Mammary epithelial cell (primary cell): ENCODE results near the gene CPED1.

ENCODE experiments used
- EZH2 ChIP-seq: IDR thresholded peaks from 2 replicates; pipeline ENCODE4 v1.6.1; 2012; ENCODE audit warnings: low read length, inconsistent platforms, borderline replicate concordance
- TF ChIP-seq, protein P1 (sequence below), 2 donors: IDR thresholded peaks in 1 of 2; conservative IDR thresholded peaks in 1 of 2; 2 replicates each; pipeline ENCODE4 v1.5.1; 2011 to 2012; ENCODE audit warnings: inconsistent platforms in 2 of 2, low read length in 2 of 2, mild to moderate bottlenecking in 2 of 2, control low read depth in 1 of 2, low read depth in 1 of 2; ENCODE audit not compliant: insufficient read depth in 1 of 2; ENCODE audit errors: extremely low read depth in 1 of 2

DNA sequence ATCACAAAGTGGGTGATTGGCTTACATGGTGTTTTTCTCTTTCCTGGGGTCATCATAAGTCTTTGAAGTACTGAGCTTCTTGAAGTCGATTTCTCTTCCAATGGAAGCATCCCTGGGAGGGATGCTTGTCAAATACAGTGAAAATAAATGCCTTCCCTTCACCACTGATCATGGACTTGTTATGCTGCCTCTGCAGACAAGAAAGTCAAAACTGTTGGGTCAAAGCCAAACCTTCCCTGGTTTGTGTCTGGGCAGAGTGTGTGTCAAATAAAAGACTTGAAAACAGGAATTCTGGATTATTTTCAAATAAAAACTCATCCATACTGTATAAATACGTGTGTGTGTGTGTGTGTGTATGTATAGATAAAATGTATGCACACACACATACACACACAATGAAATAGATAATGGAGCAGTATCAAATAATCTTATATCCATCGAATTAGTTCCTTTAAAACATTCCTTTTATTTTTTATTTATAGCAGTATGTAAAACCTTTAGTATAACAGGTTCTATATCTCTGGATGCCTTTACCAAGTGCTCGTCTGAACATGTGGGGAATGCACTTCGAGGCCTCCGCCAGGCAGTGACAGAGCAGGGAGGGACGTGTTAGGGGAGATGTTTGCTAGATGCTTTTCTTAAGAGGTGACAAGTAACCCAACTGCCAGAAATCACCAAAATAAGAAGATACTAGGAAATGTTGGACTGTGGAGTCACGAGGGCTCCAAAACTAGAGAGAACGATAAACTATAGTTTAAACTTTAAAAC, 313.1 kb downstream of the CPED1 start:
- TF ChIP-seq, protein P1, sequence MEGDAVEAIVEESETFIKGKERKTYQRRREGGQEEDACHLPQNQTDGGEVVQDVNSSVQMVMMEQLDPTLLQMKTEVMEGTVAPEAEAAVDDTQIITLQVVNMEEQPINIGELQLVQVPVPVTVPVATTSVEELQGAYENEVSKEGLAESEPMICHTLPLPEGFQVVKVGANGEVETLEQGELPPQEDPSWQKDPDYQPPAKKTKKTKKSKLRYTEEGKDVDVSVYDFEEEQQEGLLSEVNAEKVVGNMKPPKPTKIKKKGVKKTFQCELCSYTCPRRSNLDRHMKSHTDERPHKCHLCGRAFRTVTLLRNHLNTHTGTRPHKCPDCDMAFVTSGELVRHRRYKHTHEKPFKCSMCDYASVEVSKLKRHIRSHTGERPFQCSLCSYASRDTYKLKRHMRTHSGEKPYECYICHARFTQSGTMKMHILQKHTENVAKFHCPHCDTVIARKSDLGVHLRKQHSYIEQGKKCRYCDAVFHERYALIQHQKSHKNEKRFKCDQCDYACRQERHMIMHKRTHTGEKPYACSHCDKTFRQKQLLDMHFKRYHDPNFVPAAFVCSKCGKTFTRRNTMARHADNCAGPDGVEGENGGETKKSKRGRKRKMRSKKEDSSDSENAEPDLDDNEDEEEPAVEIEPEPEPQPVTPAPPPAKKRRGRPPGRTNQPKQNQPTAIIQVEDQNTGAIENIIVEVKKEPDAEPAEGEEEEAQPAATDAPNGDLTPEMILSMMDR (conservative IDR thresholded peaks at IDR 0.05 in 1 of 2, IDR thresholded peaks at IDR 0.05 in 1 of 2; ENCODE audit: extremely low read depth in 1 of 2, insufficient read depth in 1 of 2, low read depth in 1 of 2, low read length in 2 of 2) = no peak
- TF ChIP-seq EZH2 = no peak
